Fibroblast of skin of scalp (primary cell): ENCODE results near the gene UQCRC2. TPM values are rescaled to one million over a fixed set of nuclear protein-coding genes. Genes with fewer than 3 reads are reported as not detected.
"Not testable (repeated sequence)": the region's sequence is repeated elsewhere in the genome, so short reads cannot be mapped to it uniquely, and the experiment has no call there.

Source experiments
- DNase-seq: peaks from one replicate; pipeline ENCODE4 v3.0.0-alpha.2; 2013
- polyA plus RNA-seq, 2 experiments: library from polyadenylated mRNA; unstranded; fragments of 120-200 nt; gene quantifications; one replicate each; pipeline ENCODE4 v1.2.1, GENCODE V29; 2013; ENCODE audit not compliant: insufficient read length in 2 of 2

UQCRC2 gene
- 148 TPM for polyA plus RNA-seq (2013, experiment 1 of 2; ENCODE audit: insufficient read length)
- 149 TPM for polyA plus RNA-seq (2013, experiment 2 of 2; ENCODE audit: insufficient read length)

DNA sequence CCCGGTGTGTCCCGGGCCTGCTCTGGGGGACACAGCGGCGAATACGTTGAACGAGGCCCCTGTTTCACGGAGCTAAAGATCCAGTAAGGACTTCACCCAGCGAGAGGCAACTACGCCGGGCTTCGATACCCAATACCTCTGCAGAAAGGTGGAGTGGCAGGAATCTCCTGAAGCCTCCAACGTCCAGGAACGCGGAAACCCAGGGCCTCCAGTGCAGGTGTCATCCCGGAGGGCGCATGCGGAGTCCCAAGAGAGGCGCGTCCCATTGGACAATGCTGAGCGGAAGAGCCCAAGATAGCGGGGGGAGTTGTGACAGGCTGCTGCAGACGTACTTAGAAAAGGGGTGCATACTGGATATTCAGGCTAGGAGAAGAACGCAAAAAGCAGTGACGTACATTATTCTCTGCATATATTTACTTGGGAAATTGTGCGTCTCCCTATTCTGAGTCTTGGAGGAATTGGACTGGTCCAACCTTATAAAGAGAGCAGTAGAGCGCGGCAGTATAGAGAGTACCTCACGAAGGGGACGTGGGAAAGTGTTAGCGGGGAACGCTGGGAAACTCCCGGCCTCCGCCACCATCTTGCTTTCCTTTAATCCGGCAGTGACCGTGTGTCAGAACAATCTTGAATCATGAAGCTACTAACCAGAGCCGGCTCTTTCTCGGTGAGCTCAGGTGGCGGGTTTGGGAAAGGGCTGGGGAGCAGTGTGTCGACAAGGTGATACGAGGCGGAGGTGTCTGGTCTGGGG, at the start of gene UQCRC2:
TSS of gene UQCRC2 (plus strand) at position 569 of the 748 bp plus-strand sequence. CDS start at position 632, 63 bp downstream.
- peak; percentile 92 for DNase-seq

DNA sequence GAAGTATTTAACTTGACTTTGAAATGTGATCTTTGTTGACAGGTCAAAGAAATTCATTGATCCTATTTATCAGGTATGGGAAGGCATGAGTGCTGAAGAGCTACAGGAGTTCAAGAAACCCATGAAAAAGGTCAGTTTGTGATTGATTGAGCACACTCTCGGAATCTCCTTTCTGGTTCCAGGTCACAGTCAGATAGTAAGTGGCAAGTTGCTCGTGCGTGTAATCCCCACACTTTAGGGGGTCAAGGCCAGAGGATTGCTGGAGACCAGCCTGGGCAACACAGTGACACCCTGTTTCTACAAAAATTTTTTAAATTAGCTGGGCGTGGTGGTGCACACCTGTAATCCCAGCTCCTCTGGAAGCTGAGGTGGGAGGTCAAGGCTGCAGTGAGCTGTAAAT, 20.5 kb upstream of the UQCRC2 start:
- DNase-seq: not testable (repeated sequence)

DNA sequence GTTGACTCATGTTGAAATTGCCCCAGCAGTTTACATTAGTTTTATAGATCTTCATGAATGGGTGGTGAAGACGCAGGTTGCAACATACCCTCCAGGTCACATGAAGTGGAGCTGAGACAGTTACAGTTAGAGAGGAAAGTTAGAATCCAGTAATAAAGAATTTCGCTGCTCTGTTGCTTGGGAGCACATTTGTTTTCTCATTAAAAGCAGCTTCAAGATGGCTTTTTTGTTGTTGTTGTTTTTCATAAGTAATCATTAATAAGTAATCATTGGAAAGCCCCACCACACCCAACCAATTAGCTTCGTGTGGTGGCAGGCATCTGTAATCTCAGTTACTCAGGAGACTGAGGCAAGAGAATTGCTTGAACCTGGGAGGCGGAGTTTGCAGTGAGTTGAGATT, 19.8 kb upstream of the UQCRC2 start:
- DNase-seq: not testable (repeated sequence)

DNA sequence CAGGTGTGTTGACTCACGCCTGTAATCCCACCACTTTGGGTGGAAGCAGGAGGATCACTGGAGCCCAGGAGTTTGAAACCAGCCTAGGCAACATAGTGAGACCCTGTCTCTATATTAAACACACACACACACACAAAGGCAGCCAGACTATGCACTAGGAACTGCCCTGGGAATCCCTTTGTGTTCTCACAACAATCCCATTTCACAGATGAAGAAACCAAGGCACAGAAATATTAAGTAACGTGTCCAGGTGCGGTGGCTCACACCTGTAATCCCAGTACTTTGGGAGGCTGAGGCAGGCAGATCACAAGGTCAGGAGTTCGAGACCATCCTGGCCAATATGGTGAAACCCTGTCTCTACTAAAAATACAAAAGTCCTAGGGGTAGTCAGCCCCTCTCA, 19.4 kb upstream of the UQCRC2 start:
- not testable (repeated sequence) for DNase-seq

DNA sequence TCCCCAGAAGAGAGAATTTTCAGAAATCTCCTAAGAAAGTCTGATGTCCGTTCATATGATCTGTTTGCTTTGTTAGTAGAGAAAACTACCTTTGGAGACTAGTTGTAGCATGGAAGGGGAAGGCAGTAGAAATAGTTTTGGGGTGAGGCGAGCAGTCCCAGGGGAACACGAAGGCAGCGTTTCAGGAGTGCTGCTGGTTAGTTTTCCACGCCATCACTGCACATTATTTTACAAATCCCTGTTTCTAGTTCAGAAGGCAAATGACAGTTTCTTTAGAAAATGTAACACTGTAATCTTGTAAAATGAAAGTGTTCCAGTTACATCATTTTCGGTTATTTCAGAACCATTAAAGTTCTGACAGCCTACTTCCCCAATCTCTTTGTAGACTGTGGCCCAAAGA, 16.9 kb upstream of the UQCRC2 start:
- DNase-seq: peak; percentile 14

DNA sequence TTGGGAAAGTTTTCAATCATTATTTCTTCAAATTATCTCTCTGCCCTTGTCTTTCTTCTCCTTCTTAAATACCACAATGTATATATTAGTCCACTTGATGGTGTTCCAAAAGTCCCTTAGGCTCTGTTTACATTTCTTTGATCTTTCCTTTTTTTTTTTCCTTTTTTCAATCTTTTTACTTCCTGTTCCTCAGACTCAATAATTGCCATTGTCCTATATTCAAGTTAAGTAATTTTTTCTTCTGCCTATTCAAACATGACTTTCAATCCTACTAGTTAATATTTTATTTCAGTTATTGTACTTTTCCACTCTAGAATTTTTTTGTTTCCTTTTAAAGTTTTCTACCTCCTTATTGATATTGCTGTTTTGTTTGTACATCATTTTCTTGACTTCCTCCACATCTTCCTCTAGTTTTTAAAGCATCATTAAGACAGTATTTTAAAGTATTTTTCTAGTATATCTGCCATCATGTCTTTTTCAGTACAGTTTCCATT, 15.8 kb upstream of the UQCRC2 start:
- no peak for DNase-seq

DNA sequence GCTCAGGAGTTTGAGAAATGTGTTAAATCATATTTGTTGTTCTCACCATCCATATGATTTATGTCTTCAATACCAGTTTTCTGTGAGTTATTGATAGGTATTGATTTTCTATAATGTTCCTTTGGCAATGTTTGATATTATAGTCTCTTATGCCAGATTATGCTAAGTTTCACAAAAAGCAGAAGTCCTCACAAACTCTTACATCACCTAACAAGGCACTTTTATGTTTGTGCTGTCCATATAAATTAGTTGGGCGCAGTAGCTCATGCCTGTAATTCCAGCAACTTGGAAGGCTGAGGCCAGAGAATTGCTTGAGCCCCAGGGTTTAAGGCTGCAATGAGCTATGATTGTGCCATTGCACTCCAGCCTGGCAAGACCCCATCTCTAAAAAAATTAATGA, 12.6 kb upstream of the UQCRC2 start:
- DNase-seq: no peak

DNA sequence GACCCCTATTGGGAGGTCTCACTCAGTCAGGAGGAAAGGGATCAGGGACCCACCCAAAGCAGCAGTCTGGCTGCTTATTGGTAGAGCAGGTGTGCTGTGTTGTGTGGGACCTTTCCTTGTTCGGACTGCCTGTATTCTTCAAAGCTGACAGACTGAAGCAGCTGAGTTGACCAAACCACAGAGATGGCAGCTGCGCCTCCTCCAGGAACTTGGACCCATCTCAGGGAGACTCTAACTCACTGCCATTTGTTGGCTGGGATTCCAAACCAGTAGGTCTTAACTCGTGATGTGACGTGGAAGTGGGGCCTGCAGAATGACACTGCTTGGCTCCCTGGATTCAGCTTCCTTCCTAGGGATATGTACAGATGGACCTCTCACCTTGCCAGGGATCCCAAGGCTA, 9.6 kb upstream of the UQCRC2 start:
- DNase-seq: no peak

DNA sequence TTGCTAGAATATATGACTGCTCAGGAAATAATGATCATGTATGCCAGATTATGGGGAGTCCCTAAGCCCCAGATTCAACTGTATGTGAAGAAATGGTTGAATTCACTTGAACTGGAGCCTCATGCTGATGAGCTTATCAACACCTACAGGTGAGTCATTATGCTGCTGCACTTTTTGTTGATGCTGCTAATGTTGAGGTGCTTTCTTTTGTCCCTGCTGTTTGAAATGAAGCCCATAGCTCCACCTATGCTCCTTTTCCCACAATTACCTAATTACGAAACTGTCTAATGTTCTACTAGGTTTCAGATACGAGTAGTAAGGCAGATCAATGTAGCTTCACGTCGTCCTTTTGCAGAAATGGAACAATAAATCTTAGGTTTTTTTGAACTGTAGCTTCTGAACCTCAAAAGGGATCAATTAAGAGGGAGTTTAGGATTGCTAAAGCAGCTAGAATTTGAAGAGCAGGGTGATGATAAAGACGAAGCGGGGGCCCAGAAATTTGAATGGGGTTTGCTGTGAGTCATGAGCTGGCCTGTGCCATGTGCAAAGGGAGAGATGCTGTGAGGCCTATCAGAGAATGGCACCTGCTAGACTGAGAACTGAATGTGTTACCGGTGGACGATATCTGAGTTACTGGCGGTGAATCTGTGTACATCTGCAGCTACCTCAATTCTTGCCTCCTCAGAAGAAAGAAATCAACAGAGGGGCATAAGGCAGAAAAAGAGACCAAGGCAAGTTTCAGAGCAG, 6.1 kb upstream of the UQCRC2 start:
- no peak for DNase-seq

DNA sequence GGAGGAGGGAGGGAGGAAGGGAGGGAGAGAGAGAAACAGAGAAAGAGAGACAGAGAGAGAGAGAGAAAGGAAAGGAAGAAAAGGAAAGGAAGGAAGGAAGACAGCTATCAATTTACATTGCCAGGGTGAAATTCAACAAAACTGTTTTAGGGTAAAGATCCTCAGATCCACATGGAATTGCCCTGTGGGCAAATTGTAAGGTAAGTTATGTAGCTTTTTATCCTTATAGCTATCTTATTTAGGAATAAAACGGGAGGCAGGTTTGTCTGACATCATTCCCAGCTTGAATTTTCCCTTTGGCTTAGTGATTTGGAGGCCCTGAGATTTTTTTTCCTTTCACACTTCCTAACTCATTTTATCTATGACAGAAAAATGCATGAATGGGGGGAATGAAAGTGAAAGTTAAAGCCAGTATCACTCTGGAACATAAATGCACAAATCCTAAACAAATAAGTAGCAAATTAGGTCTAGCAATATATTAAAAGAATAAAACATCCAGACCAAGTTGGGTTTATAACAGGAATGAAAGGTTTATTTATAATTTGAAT, 3.4 kb upstream of the UQCRC2 start:
- no peak for DNase-seq

DNA sequence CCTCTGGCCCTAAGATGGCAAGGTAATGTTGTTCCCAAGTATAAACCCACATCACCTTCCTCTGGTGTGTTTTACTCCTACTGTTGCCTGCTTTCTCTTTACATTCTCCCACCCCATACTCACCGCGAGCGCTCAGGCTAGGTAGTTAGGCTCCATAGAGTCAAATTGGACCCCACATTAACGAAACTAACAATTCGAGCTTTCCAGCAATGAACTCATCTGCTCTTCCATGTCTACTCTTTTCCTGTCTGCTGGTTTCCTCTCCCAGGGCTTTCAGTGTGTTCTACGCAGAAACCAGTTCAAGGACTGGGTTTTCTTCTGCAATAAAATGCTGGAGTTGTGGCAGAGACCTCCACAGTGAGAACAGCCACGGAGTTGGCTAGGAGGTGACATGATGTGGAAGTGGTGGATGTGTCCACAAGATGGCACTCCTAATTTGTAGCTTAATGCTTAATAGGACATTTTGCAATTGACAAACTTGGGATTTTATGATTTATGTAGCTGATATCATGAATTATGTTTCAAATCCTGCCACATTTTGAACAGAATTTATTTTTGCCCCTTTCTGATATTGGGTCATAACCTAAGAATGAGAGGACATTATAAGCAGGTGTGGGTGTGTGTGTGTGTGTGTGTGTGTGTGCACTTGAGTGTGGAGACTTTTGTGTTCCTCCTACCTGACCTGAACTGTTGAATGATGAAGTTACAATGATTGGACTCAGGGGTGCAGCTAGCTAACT, 2.2 kb upstream of the UQCRC2 start:
- DNase-seq: peak; percentile 36

DNA sequence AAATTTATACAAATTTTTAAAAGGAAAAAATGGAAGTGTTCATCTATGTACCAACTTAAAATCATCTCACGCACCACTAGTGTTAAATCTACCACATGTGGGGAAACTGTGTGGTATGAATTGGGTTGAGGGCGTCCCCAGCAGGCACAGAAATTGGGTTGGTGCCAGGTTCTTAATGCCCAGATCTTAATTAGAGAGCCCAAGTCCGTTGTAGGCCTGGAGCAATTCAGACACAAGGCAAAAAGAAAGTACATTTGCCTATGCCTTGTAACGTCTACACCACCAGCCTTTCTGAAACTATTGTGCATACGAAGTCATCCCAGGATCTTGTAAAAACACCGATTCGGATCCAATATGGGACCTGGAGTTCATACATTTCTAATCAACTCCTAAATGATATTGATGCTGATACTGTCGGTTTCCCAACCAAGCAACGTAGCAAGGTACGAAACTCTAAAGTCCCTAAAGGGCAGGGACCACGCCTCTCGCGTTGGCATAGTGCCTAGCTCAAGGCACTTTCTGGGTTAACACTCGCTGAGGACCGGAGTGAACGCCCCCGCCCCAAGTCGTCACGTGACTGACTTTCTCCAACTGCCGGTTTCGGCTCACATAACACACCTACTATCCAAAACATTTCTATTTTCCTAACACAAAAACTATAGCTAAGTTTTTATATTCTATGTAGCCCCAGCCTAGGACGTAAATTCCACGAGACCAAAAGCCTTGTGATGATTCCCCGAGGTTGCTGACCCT, 945 bp upstream of the UQCRC2 start:
- DNase-seq: peak; percentile 63

DNA sequence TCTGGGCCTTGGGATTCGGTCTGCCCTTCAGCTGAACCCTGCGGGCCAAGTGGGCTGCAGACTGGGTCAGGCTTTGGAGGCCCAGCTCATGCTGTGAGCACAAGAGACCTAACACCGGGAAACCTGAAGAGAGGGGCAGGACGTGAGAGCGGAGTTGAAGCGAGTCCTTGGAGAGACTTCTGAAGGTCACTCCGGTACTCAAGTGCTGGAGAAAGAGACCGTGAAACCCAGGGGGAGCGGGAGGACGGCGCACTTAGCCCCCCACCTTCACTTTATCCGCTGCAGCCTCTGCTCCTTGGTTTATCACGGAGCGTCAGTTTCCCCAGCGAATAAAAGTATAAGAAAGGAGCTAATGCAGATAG, 361 bp downstream of the UQCRC2 start:
- DNase-seq: no peak

DNA sequence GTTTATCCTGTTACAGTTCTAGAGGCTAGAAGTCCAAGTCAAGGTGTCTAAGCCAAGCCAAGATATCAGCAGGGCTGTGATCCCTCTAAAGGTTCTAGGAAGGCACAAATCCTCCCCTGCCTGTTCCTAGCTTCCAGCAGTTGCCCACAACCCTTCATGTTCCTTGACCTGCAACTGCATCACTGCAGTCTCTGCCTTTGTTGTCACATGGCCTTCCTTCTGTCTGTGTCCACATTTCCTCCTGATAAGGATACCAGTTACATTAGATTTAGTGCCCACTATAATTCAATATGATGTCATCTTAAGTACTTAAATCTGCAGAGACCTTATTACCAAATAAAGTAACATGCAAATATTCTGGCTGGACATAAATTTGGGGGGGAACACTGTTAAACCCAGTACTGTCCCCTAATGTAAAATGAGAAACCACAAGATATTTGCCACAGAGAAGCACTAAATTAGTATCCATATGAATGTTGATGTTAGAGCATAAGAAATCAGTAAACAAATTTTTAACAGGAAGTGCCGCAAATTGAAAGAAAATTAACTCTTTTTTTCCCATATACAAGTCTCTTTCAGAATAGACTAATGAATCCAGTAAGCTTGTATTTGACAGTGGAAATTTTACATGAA, 4.7 kb downstream of the UQCRC2 start:
- no peak for DNase-seq

DNA sequence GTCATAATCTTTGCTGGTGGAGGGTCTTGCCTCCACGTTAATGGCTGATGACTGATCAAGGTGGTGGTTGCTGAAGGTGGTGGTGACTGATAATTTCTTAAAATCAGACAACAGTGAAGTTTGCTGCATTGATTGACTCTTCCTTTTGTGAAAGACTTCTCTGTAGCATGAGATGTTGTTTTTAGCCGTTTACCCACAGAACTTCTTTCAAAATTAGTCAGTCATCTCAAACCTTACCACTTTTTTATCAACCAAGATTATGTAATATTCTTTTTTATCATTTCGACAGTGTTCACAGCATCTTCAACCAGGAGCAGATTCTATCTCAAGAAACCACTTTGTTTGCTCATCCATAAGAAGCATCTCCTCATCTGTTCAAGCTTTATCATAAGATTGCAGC, 5.9 kb downstream of the UQCRC2 start:
- no peak for DNase-seq

DNA sequence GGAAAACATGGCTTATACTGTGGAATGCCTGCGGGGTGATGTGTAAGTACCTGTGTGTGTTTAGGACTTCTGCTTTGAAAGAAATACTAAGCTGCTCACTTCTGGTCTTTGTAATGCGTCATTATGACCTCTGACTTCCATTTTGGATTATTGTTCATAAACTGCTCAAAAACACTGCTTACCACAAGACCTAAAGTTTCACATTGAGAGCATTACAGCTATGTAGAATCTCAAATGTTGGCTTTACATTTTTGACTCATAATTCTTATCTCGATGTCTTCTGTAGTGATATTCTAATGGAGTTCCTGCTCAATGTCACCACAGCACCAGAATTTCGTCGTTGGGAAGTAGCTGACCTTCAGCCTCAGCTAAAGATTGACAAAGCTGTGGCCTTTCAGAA, 9.3 kb downstream of the UQCRC2 start:
- DNase-seq: no peak

DNA sequence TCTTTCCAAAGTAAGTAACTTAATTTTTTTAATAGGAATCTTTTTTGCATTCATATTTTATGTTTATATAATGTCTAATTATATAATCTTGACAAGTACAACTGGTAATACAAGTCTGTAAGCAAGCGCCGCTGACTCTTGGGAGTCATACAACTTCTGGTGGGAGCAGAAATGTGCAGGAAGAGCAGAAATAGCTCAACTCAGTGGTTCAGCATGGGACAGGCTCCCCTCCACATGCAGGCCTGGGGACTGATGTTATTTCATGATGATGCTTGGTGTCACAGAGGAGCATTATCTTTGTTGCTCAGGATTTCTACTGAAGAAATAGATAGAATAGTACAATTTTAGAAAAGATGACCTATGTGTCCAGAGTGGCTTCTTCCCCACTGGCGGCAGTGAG, 10.7 kb downstream of the UQCRC2 start:
- no peak for DNase-seq

DNA sequence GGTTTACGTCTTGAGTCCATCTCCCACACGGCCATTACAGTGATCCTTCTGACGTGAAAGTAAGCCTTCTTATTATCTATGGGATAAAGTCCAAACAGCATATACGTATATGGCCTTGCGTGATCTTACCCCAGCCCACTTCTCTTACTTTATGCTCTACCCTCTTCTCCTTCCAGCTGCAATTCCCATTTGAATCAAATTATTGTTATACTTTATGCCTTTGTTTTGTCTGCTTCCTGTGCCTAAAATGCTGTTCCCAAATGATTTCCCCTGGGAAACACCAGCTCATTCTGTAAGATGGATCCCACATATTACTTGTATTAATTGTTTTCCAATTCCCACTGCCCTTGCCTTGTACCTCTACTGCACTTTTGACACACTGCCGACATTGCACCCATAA, 11.2 kb downstream of the UQCRC2 start:
- no peak for DNase-seq

DNA sequence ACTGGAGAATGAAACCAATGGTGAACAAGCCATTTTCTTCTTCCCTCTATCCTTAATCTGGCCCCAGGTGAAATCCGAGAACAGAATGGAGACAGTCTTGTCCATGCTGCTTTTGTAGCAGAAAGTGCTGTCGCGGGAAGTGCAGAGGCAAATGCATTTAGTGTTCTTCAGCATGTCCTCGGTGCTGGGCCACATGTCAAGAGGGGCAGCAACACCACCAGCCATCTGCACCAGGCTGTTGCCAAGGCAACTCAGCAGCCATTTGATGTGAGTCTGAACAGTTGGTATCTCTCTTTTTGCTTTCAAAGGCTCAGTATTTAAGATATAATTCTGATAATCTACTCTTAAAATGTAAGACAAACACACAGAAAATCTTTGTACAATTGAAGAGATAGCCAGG, 18.7 kb downstream of the UQCRC2 start:
- DNase-seq: no peak

DNA sequence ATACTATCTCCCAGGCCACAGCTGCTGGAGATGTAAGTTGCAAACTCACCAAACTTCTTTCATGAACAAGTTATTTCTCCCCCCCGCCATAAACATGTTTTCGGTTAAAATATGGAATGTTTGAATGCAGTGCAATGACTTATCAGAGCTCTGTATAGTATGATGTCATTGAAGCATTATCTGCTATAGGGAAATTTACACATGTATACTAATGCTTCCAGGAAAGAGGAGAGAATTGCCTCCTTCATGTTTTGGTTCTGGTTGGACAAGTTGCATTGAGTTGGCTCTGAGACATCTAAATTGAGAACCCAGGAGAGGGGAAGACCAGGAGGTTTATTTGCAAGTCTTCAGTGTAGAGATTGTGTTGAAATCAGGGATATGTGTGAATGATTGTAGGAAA, 20.8 kb downstream of the UQCRC2 start:
- DNase-seq: no peak

DNA sequence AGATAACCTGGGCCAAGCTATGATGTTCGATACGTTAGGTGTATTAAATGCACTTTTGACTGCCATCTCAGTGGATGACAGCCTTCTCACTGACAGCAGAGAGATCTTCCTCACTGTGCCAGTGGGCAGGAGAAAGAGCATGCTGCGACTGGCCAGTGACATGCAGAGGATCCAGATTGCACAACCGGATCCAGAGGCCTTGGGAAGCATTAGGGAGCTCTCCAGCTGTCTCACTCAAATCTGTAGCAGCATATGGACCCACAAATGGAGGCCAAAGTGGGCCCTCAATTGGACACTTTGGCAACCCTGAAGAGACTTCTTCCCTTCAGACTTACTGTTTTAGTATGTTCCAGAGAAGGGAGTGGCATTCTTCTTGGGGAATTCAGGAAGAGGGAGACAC, 26.9 kb downstream of the UQCRC2 start:
- no peak for DNase-seq

DNA sequence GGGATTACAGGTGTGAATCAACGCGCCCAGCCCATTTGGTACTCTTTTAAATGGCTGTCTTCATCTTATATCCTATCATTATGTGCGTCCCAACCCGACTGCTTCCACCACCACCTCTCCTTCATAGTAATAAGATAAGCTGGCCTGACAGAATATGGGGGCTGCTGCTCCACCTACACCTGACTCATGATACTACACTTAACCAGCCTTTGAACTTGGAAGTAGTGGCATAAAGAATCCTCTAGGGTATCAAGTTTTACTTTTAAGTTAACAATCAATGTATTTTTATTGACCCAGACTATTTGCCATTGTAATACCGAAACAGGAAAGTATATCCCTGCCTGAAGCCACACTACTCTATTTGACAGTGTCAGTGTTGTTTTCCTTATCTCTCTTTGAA, 28.9 kb downstream of the UQCRC2 start:
- DNase-seq: no peak
